ENCODE measurements around the gene ZNF546. TPM values are rescaled to one million over a fixed set of nuclear protein-coding genes. Genes with fewer than 3 reads are reported as not detected.
"Not testable (repeated sequence)": the region's sequence is repeated elsewhere in the genome, so short reads cannot be mapped to it uniquely, and the experiment has no call there.

Gene ZNF546
- total RNA-seq, 4 donors from 2014 or later = 0.53 to 2.5 (median 0.80) TPM

DNA sequence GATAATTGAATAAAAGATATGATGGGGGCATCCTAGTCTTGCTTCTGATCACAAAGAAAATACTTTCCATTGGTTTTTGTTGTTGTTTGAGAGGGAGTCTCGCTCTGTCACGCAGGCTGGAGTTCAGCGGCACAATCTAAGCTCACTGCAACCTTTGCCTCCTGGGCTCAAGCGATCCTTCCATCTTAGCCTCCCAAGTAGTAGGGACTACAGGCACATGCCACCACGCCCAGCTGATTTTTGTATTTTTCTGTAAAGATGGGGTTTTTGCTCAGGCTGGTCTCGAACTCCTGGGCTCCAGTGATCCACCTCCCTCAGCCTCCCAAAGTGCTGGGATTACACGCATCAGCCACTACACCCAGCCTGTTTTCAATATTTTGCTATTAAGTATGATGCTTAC lies 42.9 kb upstream of the ZNF546 start:
- 89% methylated on average over 7 of the region's 7 CpGs for WGBS, 2 donors
- intact Hi-C loops (cut with DNase I) = no loop called here
- H3K27ac ChIP-seq = no peak overlapping the region
- no peaks in the 10 kb centered on the region for H3K9me3 ChIP-seq
- peaks cover 0 to 23% (median 8%) of the 10 kb centered on the region in 3 donors for H3K4me1 ChIP-seq
- H3K27me3 ChIP-seq = peaks cover 0 to 2% (median 0%) of the 10 kb centered on the region in 4 donors
- no peak for DNase-seq
- no peaks in the 10 kb centered on the region for H3K36me3 ChIP-seq
- no peak overlapping the region for H3K4me3 ChIP-seq
- TF ChIP-seq, protein P1, sequence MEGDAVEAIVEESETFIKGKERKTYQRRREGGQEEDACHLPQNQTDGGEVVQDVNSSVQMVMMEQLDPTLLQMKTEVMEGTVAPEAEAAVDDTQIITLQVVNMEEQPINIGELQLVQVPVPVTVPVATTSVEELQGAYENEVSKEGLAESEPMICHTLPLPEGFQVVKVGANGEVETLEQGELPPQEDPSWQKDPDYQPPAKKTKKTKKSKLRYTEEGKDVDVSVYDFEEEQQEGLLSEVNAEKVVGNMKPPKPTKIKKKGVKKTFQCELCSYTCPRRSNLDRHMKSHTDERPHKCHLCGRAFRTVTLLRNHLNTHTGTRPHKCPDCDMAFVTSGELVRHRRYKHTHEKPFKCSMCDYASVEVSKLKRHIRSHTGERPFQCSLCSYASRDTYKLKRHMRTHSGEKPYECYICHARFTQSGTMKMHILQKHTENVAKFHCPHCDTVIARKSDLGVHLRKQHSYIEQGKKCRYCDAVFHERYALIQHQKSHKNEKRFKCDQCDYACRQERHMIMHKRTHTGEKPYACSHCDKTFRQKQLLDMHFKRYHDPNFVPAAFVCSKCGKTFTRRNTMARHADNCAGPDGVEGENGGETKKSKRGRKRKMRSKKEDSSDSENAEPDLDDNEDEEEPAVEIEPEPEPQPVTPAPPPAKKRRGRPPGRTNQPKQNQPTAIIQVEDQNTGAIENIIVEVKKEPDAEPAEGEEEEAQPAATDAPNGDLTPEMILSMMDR (IDR thresholded peaks at IDR 0.05) = no peak
- no peak for TF ChIP-seq POLR2A (IDR thresholded peaks at IDR 0.05)

DNA sequence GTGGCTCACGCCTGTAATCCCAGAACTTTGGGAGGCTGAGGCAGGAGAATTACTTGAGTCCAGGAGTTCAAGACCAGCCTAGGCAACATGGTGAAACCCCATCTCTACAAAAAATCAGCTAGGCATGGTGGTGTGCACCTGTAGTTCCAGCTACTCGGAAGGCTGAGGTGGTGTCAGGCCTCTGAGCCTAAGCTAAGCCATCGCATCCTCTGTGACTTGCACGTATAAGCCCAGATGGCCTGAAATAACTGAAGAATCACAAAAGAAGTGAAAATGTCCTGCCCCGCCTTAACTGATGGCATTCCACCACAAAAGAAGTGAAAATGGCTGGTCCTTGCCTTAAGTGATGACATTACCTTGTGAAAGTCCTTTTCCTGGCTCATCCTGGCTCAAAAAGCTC lies 39.0 kb upstream of the ZNF546 start:
- H3K27ac ChIP-seq; H3K36me3 ChIP-seq; H3K9me3 ChIP-seq; H3K4me3 ChIP-seq; H3K27me3 ChIP-seq; intact Hi-C loops (cut with DNase I); DNase-seq: not testable (repeated sequence)
- H3K4me1 ChIP-seq = peaks cover 0 to 12% (median 5%) of the 10 kb centered on the region in 3 donors
- WGBS, 2 donors = 78 to 93% methylated on average over 2 to 3 of the region's 5 CpGs

DNA sequence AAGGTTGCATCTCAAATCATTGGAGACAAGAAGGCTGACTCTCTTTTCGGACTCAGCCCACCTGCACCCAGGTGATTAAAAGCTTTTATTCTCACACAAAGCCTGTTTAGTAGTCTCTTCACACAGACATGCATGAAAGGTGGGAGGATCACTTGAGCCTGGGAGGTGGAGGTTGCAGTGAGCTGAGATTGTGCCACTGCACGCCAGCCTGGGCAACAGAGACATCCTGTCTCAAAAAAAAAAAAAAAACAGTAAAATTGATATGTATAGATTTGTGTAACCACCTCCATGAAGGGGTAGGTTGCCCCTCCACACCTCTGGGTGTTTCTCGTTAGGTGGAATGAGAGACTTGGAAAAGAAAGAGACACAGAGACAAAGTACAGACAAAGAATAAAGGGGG lies 37.9 kb upstream of the ZNF546 start:
- H3K4me3 ChIP-seq; H3K9me3 ChIP-seq; intact Hi-C loops (cut with DNase I); H3K36me3 ChIP-seq; H3K27me3 ChIP-seq; H3K4me1 ChIP-seq; H3K27ac ChIP-seq; DNase-seq: not testable (repeated sequence)
- WGBS, 2 donors = 85% methylated on average over 3 of the region's 3 CpGs

DNA sequence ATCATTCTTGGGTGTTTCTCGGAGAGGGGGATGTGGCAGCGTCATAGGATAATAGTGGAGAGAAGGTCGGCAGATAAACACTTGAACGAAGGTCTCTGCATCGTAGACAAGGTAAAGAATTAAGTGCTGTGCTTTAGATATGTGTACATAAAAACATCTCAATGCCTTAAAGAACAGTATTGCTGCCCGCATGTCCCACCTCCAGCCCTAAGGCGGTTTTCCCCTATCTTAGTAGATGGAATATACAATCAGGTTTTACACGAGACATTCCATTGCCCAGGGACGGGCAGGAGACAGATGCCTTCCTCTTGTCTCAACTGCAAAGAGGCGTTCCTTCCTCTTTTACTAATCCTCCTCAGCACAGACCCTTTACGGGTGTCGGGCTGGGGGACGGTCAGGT lies 37.5 kb upstream of the ZNF546 start:
- DNase-seq; intact Hi-C loops (cut with DNase I); H3K4me3 ChIP-seq; H3K4me1 ChIP-seq; H3K27me3 ChIP-seq; H3K27ac ChIP-seq; H3K36me3 ChIP-seq; H3K9me3 ChIP-seq: not testable (repeated sequence)
- 63 to 65% methylated on average over 13 of the region's 13 CpGs for WGBS, 2 donors

DNA sequence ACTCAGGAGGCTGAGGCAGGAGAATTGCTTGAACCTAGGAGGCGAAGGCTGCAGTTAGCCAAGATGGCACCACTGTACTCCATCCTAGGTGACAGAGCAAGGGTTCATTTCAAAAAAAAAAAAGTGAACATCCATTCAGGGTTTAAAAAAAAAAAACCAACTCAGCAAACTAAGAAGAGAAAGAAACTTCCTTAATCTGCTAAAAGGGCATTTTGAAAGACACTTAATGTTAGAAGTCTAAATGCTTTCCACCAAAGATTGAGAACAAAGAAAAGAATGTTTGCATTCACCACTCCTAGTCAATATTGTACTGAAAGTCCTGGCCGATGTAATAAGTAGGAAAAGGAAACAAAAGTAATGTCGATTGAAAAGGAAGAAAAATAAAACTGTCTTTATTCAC lies 33.0 kb upstream of the ZNF546 start:
- Histone ChIP-seq H3K27me3 (no peaks in the 10 kb centered on the region), H3K36me3 (no peaks in the 10 kb centered on the region), H3K4me3 (no peak overlapping the region), H3K4me1 (peaks cover 0 to 4% (median 3%) of the 10 kb centered on the region in 3 donors), H3K27ac (no peak overlapping the region), H3K9me3 (no peaks in the 10 kb centered on the region)
- intact Hi-C loops (cut with DNase I) = no loop called here
- no peak for TF ChIP-seq POLR2A (IDR thresholded peaks at IDR 0.05)
- TF ChIP-seq, protein P1 (IDR thresholded peaks at IDR 0.05) = no peak
- DNase-seq = no peak
- 49 to 50% methylated on average over 3 of the region's 3 CpGs for WGBS, 2 donors

DNA sequence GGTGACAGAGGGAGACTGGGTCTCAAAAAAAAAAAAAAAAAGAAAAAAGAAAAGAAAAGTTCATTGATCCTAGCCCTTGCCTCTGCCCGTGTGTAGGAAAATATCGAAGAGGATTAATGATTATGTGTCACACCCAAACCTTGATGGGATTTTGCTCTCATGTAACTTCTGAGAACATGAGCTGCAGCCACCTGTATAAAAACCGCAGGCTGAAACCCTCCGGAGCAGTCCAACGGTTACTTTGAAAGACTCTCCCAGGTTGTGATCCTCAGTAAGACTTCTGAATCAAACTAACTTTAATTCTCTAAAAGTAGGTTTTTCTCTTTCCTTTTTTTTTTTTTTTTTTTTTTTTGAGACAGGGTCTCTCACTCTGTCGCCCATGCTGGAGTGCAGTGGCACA lies 30.2 kb upstream of the ZNF546 start:
- TF ChIP-seq, protein P1 (IDR thresholded peaks at IDR 0.05) = no peak
- TF ChIP-seq POLR2A (IDR thresholded peaks at IDR 0.05) = no peak
- H3K4me1 ChIP-seq = peaks cover 10 to 22% (median 13%) of the 10 kb centered on the region in 3 donors
- H3K27me3 ChIP-seq = no peaks in the 10 kb centered on the region
- no peak overlapping the region for H3K27ac ChIP-seq
- WGBS, 2 donors = 84% methylated on average over 6 of the region's 6 CpGs
- no peaks in the 10 kb centered on the region for H3K9me3 ChIP-seq
- intact Hi-C loops (cut with DNase I) = no loop called here
- no peak for DNase-seq
- H3K36me3 ChIP-seq = no peaks in the 10 kb centered on the region
- H3K4me3 ChIP-seq = no peak overlapping the region

DNA sequence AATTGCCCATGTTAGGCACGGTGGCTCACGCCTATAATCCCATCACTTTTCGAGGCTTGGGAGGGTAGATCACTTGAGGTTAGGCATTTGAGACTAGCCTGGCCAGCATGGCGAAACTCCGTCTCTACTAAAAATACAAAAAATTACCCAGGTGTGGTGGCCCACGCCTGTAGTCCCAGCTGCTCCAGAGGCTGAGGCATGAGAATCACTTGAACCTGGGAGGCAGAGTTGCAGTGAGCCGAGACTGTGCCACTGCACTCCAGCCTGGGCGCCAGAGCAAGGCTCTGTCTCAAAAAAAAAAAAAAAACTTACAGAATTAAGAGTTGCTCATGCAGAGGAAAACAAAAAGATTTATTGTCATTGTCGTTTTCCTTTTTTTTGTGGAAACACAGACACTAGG lies 29.3 kb upstream of the ZNF546 start:
- intact Hi-C loops (cut with DNase I) = no loop called here
- 70 to 87% methylated on average over 4 to 8 of the region's 9 CpGs for WGBS, 2 donors
- DNase-seq = no peak
- Histone ChIP-seq H3K9me3 (no peaks in the 10 kb centered on the region), H3K4me1 (peaks cover 18 to 30% (median 19%) of the 10 kb centered on the region in 3 donors), H3K27me3 (no peaks in the 10 kb centered on the region), H3K4me3 (no peak overlapping the region), H3K27ac (no peak overlapping the region), H3K36me3 (peaks cover 0 to 5% (median 0%) of the 10 kb centered on the region in 3 donors)
- TF ChIP-seq, protein P1 (IDR thresholded peaks at IDR 0.05) = no peak
- no peak for TF ChIP-seq POLR2A (IDR thresholded peaks at IDR 0.05)

Measured in esophagus squamous epithelium (tissue), 5 donors.